Uterus (tissue), 2 donors: ENCODE data around the gene DAPK3.

Experiments used
- CTCF ChIP-seq, 4 experiments: fragments of 200-600 bp in 2 of 4; fragments of 450-650 bp in 2 of 4; sonication (generic) in 2 of 4; IDR thresholded peaks; one replicate each; pipeline ENCODE4 v1.5.1; 2016 to 2019; ENCODE audit warnings: antibody characterized with exemption in 4 of 4, mild to moderate bottlenecking in 2 of 4, moderate library complexity in 1 of 4
- POLR2A ChIP-seq, 2 donors: fragments of 450-650 bp; IDR thresholded peaks; one replicate each; pipeline ENCODE4 v1.6.1; 2016; ENCODE audit warnings: antibody characterized with exemption in 2 of 2, mild to moderate bottlenecking in 1 of 2, moderate library complexity in 1 of 2

GRCh38 chr19:4009990-4010807 lies 39.3 kb upstream of the DAPK3 start:
- TF ChIP-seq CTCF (IDR thresholded peaks at IDR 0.05) (no peak), POLR2A (IDR thresholded peaks at IDR 0.05) (no peak)
